K562 (cell line): ENCODE results near the gene SCARF1. TPM values are rescaled to one million over a fixed set of nuclear protein-coding genes. Genes with fewer than 3 reads are reported as not detected.

Experiments used
- ASH1L ChIP-seq: fragments of 450-650 bp; IDR thresholded peaks from 2 replicates; pipeline ENCODE4 v1.6.1; 2018; ENCODE audit warnings: borderline replicate concordance, mild to moderate bottlenecking, low read depth; ENCODE audit not compliant: partially characterized antibody
- CXXC5 ChIP-seq: fragments of 250-450 bp; sonication (Bioruptor Pico); IDR thresholded peaks from 2 replicates; pipeline ENCODE4 v1.8.0; 2022; ENCODE audit warnings: inconsistent platforms, mild to moderate bottlenecking, moderate library complexity
- DPF2 ChIP-seq: fragments of 450-650 bp; IDR thresholded peaks from 2 replicates; pipeline ENCODE4 v1.6.1; 2016
- HDAC8 ChIP-seq: fragments of 450-650 bp; IDR thresholded peaks from 2 replicates; pipeline ENCODE4 v1.6.1; 2016; ENCODE audit warnings: mild to moderate bottlenecking, missing genetic modification characterization, moderate library complexity, missing compliant biosample characterization
- HMGN3 ChIP-seq: IDR thresholded peaks from 2 replicates; pipeline ENCODE4 v1.6.1; 2011; ENCODE audit warnings: borderline replicate concordance, low read depth, mild to moderate bottlenecking, mixed read lengths, low read length; ENCODE audit not compliant: insufficient read length; ENCODE audit errors: extremely low read depth
- KAT7 ChIP-seq: sonication (generic); formaldehyde crosslinking; IDR thresholded peaks from 2 replicates; pipeline ENCODE4 v1.8.0; 2022; ENCODE audit warnings: missing genetic modification reagents, mild to moderate bottlenecking, borderline replicate concordance
- MEF2D ChIP-seq: conservative IDR thresholded peaks from 2 replicates; pipeline ENCODE4 v1.6.1; 2016; ENCODE audit warnings: low read depth, missing genetic modification characterization, missing compliant biosample characterization
- MTF1 ChIP-seq: fragments of 250-450 bp; sonication (Bioruptor Pico); IDR thresholded peaks from 2 replicates; pipeline ENCODE4 v1.9.0; 2021; ENCODE audit warnings: moderate library complexity, mild to moderate bottlenecking, inconsistent platforms, borderline replicate concordance
- NR1H2 ChIP-seq: sonication (generic); formaldehyde crosslinking; IDR thresholded peaks from 2 replicates; pipeline ENCODE4 v1.4.0; 2020; ENCODE audit warnings: mild to moderate bottlenecking, missing genetic modification reagents
- POLR2AphosphoS5 ChIP-seq: IDR thresholded peaks from 2 replicates; pipeline ENCODE4 v1.6.1; 2011; ENCODE audit warnings: mild to moderate bottlenecking, low read depth, low read length, moderate library complexity; ENCODE audit not compliant: control insufficient read depth, insufficient read depth
- RNF2 ChIP-seq: sonication (generic); IDR thresholded peaks from 2 replicates; pipeline ENCODE4 v1.6.1; 2016
- STAT5B ChIP-seq: fragments of 250-450 bp; sonication (Bioruptor Pico); IDR thresholded peaks from 2 replicates; pipeline ENCODE4 v1.8.0; 2021; ENCODE audit warnings: mild to moderate bottlenecking, inconsistent platforms
- TCF7L2 ChIP-seq: fragments of 150-350 bp; IDR thresholded peaks from 2 replicates; pipeline ENCODE4 v1.6.1; 2016; ENCODE audit warnings: low read depth, mild to moderate bottlenecking, low read length, moderate library complexity
- ZBTB17 ChIP-seq: fragments of 450-650 bp; formaldehyde crosslinking; IDR thresholded peaks from 2 replicates; pipeline ENCODE4 v1.4.0; 2020; ENCODE audit warnings: mild to moderate bottlenecking
- ZC3H4 ChIP-seq: sonication (generic); formaldehyde crosslinking; IDR thresholded peaks from 2 replicates; pipeline ENCODE4 v1.9.0; 2021; ENCODE audit warnings: missing genetic modification reagents, borderline replicate concordance
- polyA plus RNA-seq, 8 experiments: library from polyadenylated mRNA; depleted of rRNA in 4 of 8; stranded (reverse) in 5 of 8; unstranded in 3 of 8; fragments of >200 nt; fragmentation: Nextera tagmentation in 2 of 8; fragmentation: Illumina TruSeq in 1 of 8; extraction: Ambion mirVana in 2 of 8; extraction: Trizol in 1 of 8; gene quantifications; 2 replicates each; pipeline versions ENCODE4 v1.2.1 to v1.2.3, GENCODE V29; 2011 to 2014; ENCODE audit warnings: inconsistent platforms in 1 of 8, missing spikeins in 1 of 8
- total RNA-seq, 7 experiments: library from RNA; depleted of rRNA in 6 of 7; stranded (reverse); fragments of >200 nt in 6 of 7; fragmentation: Illumina TruSeq in 2 of 7; extraction: Trizol in 2 of 7; gene quantifications; 2 replicates each; pipeline versions ENCODE4 v1.2.1 to v1.2.3, GENCODE V29; 2011 to 2021; ENCODE audit warnings: low replicate concordance in 1 of 7
- TF ChIP-seq, protein P1 (sequence below): fragments of 250-450 bp; sonication (Bioruptor Pico); IDR thresholded peaks from 2 replicates; pipeline ENCODE4 v1.8.0; 2021; ENCODE audit warnings: moderate library complexity, mild to moderate bottlenecking, inconsistent platforms
- TF ChIP-seq, protein P2 (sequence below): fragments of 200-800 bp; sonication (Bioruptor generic); IDR thresholded peaks from 2 replicates; pipeline ENCODE4 v1.6.1; 2017; ENCODE audit warnings: missing genetic modification characterization, missing compliant biosample characterization
- TF ChIP-seq, protein P3 (sequence below), 3 experiments: fragments of 200-800 bp in 1 of 3; fragments of 250-450 bp in 1 of 3; fragments of 450-650 bp in 1 of 3; sonication (Bioruptor Pico) in 1 of 3; sonication (Bioruptor generic) in 1 of 3; formaldehyde crosslinking in 1 of 3; IDR thresholded peaks; 2 replicates each; pipeline versions ENCODE4 v1.6.1 to v1.8.0; 2016 to 2022; ENCODE audit warnings: mild to moderate bottlenecking in 2 of 3, missing genetic modification characterization in 2 of 3, missing compliant biosample characterization in 1 of 3, moderate library complexity in 1 of 3
- TF ChIP-seq, protein P4 (sequence below): fragments of 450-650 bp; IDR thresholded peaks from one replicate; pipeline ENCODE4 v1.6.1; 2018; ENCODE audit warnings: mild to moderate bottlenecking, moderate library complexity; ENCODE audit not compliant: partially characterized antibody

The SCARF1 gene
- total and polyA plus RNA-seq, 9 of the 15 experiments (the other 6 are each of a cell fraction or from before 2014, with no cell fraction given): 0.04 to 2.1 (median 0.63) TPM

DNA sequence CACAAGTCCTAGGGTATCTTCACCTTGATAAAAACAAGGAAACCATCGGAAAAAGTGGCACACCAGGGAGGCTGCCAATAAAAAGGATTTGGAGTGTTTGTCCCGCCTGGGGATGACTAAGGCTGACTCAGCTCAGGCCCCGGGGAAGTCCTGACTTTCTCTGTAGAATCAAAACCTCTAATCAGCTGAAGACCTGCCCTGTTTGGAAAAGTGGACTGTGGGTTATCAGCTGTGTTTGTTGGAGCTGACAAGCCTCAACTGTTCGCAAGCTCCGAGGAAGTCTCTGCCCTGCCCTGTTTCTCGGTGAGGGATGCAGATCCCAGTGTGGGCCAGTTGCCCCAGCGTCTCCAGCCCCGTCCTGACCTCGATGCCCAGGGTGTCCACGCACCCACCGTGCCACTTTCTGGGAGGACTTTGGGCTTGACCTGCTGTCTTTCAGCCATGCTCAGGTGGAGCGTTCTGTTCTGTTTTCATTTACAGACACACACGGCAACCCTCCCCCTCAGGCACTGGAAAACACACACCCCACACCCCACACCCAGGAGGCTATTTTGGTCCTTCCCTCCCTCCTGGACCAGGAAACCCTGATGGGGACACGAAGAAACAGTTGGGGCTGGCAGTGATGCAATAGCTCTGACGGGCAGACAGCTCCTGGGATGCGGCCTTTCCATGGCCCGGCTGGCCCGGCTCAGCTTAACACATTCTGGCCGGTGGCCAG lies 55.3 kb downstream of the SCARF1 start (continued):
- TF ChIP-seq ASH1L (no peak), NR1H2 (CRISPR knock-in tag) (no peak), HMGN3 (no peak), KAT7 (no peak), DPF2 (peak; percentile 88), MEF2D (tag) (no peak), STAT5B (CRISPR knock-in tag) (no peak), ZC3H4 (no peak), POLR2AphosphoS5 (no peak), RNF2 (no peak), MTF1 (CRISPR knock-in tag) (no peak), TCF7L2 (no peak), CXXC5 (CRISPR knock-in tag) (no peak), ZBTB17 (CRISPR knock-in tag) (no peak), HDAC8 (no peak)
- TF ChIP-seq, protein P1, sequence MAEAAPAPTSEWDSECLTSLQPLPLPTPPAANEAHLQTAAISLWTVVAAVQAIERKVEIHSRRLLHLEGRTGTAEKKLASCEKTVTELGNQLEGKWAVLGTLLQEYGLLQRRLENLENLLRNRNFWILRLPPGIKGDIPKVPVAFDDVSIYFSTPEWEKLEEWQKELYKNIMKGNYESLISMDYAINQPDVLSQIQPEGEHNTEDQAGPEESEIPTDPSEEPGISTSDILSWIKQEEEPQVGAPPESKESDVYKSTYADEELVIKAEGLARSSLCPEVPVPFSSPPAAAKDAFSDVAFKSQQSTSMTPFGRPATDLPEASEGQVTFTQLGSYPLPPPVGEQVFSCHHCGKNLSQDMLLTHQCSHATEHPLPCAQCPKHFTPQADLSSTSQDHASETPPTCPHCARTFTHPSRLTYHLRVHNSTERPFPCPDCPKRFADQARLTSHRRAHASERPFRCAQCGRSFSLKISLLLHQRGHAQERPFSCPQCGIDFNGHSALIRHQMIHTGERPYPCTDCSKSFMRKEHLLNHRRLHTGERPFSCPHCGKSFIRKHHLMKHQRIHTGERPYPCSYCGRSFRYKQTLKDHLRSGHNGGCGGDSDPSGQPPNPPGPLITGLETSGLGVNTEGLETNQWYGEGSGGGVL (CRISPR knock-in tag): no peak
- TF ChIP-seq, protein P2, sequence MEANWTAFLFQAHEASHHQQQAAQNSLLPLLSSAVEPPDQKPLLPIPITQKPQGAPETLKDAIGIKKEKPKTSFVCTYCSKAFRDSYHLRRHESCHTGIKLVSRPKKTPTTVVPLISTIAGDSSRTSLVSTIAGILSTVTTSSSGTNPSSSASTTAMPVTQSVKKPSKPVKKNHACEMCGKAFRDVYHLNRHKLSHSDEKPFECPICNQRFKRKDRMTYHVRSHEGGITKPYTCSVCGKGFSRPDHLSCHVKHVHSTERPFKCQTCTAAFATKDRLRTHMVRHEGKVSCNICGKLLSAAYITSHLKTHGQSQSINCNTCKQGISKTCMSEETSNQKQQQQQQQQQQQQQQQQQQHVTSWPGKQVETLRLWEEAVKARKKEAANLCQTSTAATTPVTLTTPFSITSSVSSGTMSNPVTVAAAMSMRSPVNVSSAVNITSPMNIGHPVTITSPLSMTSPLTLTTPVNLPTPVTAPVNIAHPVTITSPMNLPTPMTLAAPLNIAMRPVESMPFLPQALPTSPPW (CRISPR knock-in tag): peak; percentile 23; the same call in 1 of the 2 replicates
- TF ChIP-seq, protein P3, sequence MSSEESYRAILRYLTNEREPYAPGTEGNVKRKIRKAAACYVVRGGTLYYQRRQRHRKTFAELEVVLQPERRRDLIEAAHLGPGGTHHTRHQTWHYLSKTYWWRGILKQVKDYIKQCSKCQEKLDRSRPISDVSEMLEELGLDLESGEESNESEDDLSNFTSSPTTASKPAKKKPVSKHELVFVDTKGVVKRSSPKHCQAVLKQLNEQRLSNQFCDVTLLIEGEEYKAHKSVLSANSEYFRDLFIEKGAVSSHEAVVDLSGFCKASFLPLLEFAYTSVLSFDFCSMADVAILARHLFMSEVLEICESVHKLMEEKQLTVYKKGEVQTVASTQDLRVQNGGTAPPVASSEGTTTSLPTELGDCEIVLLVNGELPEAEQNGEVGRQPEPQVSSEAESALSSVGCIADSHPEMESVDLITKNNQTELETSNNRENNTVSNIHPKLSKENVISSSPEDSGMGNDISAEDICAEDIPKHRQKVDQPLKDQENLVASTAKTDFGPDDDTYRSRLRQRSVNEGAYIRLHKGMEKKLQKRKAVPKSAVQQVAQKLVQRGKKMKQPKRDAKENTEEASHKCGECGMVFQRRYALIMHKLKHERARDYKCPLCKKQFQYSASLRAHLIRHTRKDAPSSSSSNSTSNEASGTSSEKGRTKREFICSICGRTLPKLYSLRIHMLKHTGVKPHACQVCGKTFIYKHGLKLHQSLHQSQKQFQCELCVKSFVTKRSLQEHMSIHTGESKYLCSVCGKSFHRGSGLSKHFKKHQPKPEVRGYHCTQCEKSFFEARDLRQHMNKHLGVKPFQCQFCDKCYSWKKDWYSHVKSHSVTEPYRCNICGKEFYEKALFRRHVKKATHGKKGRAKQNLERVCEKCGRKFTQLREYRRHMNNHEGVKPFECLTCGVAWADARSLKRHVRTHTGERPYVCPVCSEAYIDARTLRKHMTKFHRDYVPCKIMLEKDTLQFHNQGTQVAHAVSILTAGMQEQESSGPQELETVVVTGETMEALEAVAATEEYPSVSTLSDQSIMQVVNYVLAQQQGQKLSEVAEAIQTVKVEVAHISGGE (CRISPR knock-in tag; IDR thresholded peaks at IDR 0.05): 0 out of 6 replicates have a peak, but pooled peaks of 1 of the 3 experiments have one; percentile 32
- TF ChIP-seq, protein P4, sequence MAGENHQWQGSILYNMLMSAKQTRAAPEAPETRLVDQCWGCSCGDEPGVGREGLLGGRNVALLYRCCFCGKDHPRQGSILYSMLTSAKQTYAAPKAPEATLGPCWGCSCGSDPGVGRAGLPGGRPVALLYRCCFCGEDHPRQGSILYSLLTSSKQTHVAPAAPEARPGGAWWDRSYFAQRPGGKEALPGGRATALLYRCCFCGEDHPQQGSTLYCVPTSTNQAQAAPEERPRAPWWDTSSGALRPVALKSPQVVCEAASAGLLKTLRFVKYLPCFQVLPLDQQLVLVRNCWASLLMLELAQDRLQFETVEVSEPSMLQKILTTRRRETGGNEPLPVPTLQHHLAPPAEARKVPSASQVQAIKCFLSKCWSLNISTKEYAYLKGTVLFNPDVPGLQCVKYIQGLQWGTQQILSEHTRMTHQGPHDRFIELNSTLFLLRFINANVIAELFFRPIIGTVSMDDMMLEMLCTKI: no peak
